Vagina (tissue), 2 donors: Measurements from ENCODE around the gene ESYT2.

Experiments
- POLR2A ChIP-seq, 2 donors: fragments of 450-650 bp; IDR thresholded peaks; one replicate each; pipeline ENCODE4 v1.6.1; 2017; ENCODE audit warnings: antibody characterized with exemption in 2 of 2, mild to moderate bottlenecking in 2 of 2, moderate library complexity in 2 of 2
- POLR2AphosphoS5 ChIP-seq, 2 donors: sonication (generic); formaldehyde crosslinking; IDR thresholded peaks; one replicate each; pipeline ENCODE4 v1.9.0; 2017; ENCODE audit warnings: antibody characterized with exemption in 2 of 2, mild to moderate bottlenecking in 2 of 2, low read depth in 1 of 2; ENCODE audit not compliant: insufficient read depth in 1 of 2
- TF ChIP-seq, protein P1 (sequence below), 3 experiments: fragments of 450-650 bp in 2 of 3; fragments of 200-600 bp in 1 of 3; sonication (generic) in 1 of 3; IDR thresholded peaks; one replicate each; pipeline ENCODE4 v1.5.1; 2017 to 2019; ENCODE audit warnings: antibody characterized with exemption in 3 of 3, mild to moderate bottlenecking in 2 of 3, moderate library complexity in 2 of 3

DNA sequence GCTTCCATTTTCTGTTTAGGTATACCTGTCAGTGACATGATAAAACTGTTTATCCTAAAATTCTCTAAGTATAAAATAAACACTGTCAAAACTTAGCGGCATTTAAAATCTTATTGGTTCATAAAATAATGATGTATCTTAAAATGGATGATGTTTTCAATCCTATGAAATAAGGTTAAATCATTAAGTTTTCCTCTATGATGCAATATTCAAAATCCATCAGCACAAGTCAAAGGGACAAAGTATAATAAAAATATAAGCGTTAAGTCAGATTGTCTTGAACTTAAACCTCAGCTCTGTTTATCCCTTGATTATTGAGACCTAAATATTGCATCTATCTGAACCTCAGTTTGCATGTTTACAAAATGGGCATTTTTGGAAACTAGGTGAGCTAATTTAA lies 78.1 kb downstream of the ESYT2 start:
- TF ChIP-seq, protein P1, sequence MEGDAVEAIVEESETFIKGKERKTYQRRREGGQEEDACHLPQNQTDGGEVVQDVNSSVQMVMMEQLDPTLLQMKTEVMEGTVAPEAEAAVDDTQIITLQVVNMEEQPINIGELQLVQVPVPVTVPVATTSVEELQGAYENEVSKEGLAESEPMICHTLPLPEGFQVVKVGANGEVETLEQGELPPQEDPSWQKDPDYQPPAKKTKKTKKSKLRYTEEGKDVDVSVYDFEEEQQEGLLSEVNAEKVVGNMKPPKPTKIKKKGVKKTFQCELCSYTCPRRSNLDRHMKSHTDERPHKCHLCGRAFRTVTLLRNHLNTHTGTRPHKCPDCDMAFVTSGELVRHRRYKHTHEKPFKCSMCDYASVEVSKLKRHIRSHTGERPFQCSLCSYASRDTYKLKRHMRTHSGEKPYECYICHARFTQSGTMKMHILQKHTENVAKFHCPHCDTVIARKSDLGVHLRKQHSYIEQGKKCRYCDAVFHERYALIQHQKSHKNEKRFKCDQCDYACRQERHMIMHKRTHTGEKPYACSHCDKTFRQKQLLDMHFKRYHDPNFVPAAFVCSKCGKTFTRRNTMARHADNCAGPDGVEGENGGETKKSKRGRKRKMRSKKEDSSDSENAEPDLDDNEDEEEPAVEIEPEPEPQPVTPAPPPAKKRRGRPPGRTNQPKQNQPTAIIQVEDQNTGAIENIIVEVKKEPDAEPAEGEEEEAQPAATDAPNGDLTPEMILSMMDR (IDR thresholded peaks at IDR 0.05): no peak
- TF ChIP-seq POLR2A (IDR thresholded peaks at IDR 0.05) (no peak), POLR2AphosphoS5 (IDR thresholded peaks at IDR 0.05; ENCODE audit: insufficient read depth in 1 of 2, low read depth in 1 of 2) (no peak)
